ENCODE data around the gene DCUN1D4.
"Not testable (repeated sequence)": the region's sequence is repeated elsewhere in the genome, so short reads cannot be mapped to it uniquely, and the experiment has no call there.

GRCh38 chr4:51893402-51893801 lies 50.4 kb downstream of the DCUN1D4 start:
- TF ChIP-seq RAD21 (IDR thresholded peaks at IDR 0.05); CTCF (IDR thresholded peaks at IDR 0.05; ENCODE audit: low read depth, low read length, missing input control): not testable (repeated sequence)

Measured in liver (tissue), 3 donors.